GM12801 (cell line): ENCODE data around the gene ACTL8.

ENCODE experiments used
- TF ChIP-seq, protein P1 (sequence below): IDR thresholded peaks from one replicate; pipeline ENCODE4 v1.5.1; 2011; ENCODE audit warnings: control low read depth; ENCODE audit not compliant: insufficient read length; ENCODE audit errors: extremely low read depth

The ACTL8 gene

GRCh38 chr1:17857996-17858395, 102.9 kb downstream of the ACTL8 start:
- TF ChIP-seq, protein P1, sequence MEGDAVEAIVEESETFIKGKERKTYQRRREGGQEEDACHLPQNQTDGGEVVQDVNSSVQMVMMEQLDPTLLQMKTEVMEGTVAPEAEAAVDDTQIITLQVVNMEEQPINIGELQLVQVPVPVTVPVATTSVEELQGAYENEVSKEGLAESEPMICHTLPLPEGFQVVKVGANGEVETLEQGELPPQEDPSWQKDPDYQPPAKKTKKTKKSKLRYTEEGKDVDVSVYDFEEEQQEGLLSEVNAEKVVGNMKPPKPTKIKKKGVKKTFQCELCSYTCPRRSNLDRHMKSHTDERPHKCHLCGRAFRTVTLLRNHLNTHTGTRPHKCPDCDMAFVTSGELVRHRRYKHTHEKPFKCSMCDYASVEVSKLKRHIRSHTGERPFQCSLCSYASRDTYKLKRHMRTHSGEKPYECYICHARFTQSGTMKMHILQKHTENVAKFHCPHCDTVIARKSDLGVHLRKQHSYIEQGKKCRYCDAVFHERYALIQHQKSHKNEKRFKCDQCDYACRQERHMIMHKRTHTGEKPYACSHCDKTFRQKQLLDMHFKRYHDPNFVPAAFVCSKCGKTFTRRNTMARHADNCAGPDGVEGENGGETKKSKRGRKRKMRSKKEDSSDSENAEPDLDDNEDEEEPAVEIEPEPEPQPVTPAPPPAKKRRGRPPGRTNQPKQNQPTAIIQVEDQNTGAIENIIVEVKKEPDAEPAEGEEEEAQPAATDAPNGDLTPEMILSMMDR = no peak

GRCh38 chr1:17860812-17861211, 105.7 kb downstream of the ACTL8 start:
- TF ChIP-seq, protein P1 = no peak

DNA sequence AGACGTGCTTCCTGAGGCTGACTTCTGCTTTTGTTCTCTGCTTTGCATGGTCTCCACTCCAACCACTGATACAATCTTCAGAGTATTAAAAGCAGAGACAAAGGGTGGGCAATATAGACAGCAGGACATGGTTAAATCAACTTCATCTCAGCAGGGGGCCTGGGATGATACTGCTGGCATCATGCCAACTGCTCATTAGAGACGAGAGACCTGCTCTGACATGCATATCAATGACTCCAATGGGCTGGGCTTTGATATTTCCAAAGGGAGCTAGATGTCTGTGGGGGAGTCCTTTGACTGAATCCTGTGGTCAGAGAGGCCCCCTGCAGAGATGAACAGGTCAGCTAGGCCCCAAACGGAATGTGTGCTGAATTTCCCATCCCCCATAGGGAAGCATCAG, 106.6 kb downstream of the ACTL8 start:
- TF ChIP-seq, protein P1 = no peak

- TF ChIP-seq, protein P1 = no peak
Measured at GRCh38 chr1:17862121-17862520, 107.0 kb downstream of the ACTL8 start.

GRCh38 chr1:17865912-17866739, 111.0 kb downstream of the ACTL8 start:
- TF ChIP-seq, protein P1 = no peak

- TF ChIP-seq, protein P1 = no peak
Measured at GRCh38 chr1:17866740-17867029, 111.6 kb downstream of the ACTL8 start.

DNA sequence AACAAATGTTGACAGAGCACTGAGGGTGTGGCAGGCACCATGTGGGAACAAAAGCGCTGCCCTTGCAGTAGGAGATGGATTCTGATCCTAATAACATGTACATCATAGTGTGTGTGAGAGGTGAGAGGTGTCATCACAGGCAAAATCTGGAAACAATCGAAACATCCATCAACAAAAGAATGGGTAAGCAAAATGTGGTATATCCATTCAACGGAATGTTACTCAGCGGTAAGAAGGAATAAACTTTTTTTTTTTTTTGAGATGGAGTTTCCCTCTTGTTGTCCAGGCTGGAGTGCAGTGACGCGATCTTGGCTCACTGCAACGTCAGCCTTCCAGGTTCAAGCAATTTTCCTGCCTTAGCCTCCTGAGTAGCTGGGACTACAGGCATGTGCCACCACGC, 112.3 kb downstream of the ACTL8 start:
- TF ChIP-seq, protein P1 = no peak
